NCI-H345 treated with DMSO at 0.1 percent for 48 hours (cell line): ENCODE data around the gene SLC22A6.
"Not testable (repeated sequence)": the region's sequence is repeated elsewhere in the genome, so short reads cannot be mapped to it uniquely, and the experiment has no call there.

Source experiments
- DNase-seq: peaks from one replicate; lab custom pipeline; 2025; ENCODE audit not compliant: unreplicated experiment; lab: John Stamatoyannopoulos, UW

The SLC22A6 gene

GRCh38 chr11:62985041-62985750, 429 bp upstream of the SLC22A6 start:
- DNase-seq, result no peak

GRCh38 chr11:62983536-62984199, 1.1 kb downstream of the SLC22A6 start:
- DNase-seq, result no peak

- DNase-seq, result no peak
These were observed 3.0 kb downstream of the SLC22A6 start for GRCh38 chr11:62981743-62982142.

- DNase-seq, result no peak
These were observed 4.5 kb downstream of the SLC22A6 start for GRCh38 chr11:62980133-62980760.

- no peak for DNase-seq
These were observed 8.7 kb downstream of the SLC22A6 start for GRCh38 chr11:62976109-62976508.

GRCh38 chr11:62974848-62975522, 9.8 kb downstream of the SLC22A6 start:
- DNase-seq, result peak; percentile 49

- no peak for DNase-seq
These were observed 19.2 kb downstream of the SLC22A6 start for GRCh38 chr11:62965574-62965973.

- DNase-seq, result no peak
These were observed 22.4 kb downstream of the SLC22A6 start for GRCh38 chr11:62962391-62962790.

GRCh38 chr11:62961017-62961570, 23.7 kb downstream of the SLC22A6 start:
- no peak for DNase-seq

GRCh38 chr11:62959422-62959980, 25.3 kb downstream of the SLC22A6 start:
- no peak for DNase-seq

GRCh38 chr11:62958547-62959421, 26.0 kb downstream of the SLC22A6 start:
- no peak for DNase-seq

GRCh38 chr11:62957147-62957546, 27.6 kb downstream of the SLC22A6 start:
- DNase-seq, result no peak

- no peak for DNase-seq
These were observed 30.3 kb downstream of the SLC22A6 start for GRCh38 chr11:62954478-62954877.

GRCh38 chr11:62953811-62954210, 31.0 kb downstream of the SLC22A6 start:
- no peak for DNase-seq

GRCh38 chr11:62948765-62949320, 35.9 kb downstream of the SLC22A6 start:
- no peak for DNase-seq

- not testable (repeated sequence) for DNase-seq
These were observed 39.2 kb downstream of the SLC22A6 start for GRCh38 chr11:62945538-62945937.

- not testable (repeated sequence) for DNase-seq
These were observed 47.2 kb downstream of the SLC22A6 start for GRCh38 chr11:62937528-62937927.

GRCh38 chr11:62934496-62934785, 50.3 kb downstream of the SLC22A6 start:
- no peak for DNase-seq

GRCh38 chr11:62933750-62934495, 50.8 kb downstream of the SLC22A6 start:
- DNase-seq, result no peak
